Esophagus squamous epithelium (tissue), 4 donors: ENCODE results near the gene VPS26B.

Experiments
- CTCF ChIP-seq, 6 experiments: fragments of 450-650 bp in 4 of 6; fragments of 200-600 bp in 2 of 6; sonication (generic) in 2 of 6; IDR thresholded peaks; one replicate each; pipeline ENCODE4 v1.5.1; 2016 to 2019; ENCODE audit warnings: antibody characterized with exemption in 6 of 6, mild to moderate bottlenecking in 4 of 6, moderate library complexity in 4 of 6
- POLR2A ChIP-seq, 4 donors: fragments of 450-650 bp; IDR thresholded peaks; one replicate each; pipeline ENCODE4 v1.6.1; 2017; ENCODE audit warnings: antibody characterized with exemption in 4 of 4, mild to moderate bottlenecking in 4 of 4, moderate library complexity in 3 of 4

- TF ChIP-seq CTCF (IDR thresholded peaks at IDR 0.05) (no peak), POLR2A (IDR thresholded peaks at IDR 0.05) (no peak)
These were observed 43.0 kb downstream of the VPS26B start for GRCh38 chr11:134267461-134267860.
